NK-92 (cell line): ENCODE measurements around the gene DNAJC8.

Experiments used
- DNase-seq: peaks from one replicate; lab custom pipeline; 2025; ENCODE audit not compliant: unreplicated experiment; lab: John Stamatoyannopoulos, UW

Gene DNAJC8

GRCh38 chr1:28208818-28209441 is 23.9 kb downstream of the DNAJC8 start:
- no peak for DNase-seq

- no peak for DNase-seq
Measured at GRCh38 chr1:28205243-28205642, 27.6 kb downstream of the DNAJC8 start.

DNA sequence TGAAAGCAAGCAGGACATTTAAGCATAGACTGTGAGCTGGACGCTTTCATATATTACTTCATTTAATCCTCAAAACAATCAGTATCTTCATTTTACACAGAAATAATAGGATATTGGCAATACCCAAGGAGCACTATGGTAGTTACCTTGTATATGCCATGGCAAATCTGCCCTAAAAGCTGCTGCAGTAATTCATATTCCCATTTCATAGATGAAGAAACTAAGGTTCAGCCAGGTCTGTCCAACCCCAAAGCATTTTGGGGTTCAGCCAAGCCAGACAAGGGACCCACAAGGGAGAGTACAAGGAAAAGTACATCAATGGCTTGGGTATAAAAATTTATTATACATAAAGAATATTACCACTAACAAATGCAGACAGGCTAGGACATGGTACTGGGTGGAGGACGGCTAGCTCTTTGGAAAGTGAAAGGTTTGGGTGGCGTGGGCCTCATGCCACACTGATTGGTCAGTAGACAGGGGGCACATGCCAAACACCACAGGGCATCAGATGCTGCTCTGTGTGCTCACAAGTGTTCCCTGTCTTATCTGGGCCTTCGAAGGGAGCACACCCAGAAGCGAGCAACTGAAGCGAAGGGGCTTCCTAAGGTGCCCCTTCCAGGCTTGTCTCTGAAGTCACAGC is 32.5 kb downstream of the DNAJC8 start:
- DNase-seq: no peak

- DNase-seq: peak; percentile 48
Measured at GRCh38 chr1:28199328-28200233, 33.2 kb downstream of the DNAJC8 start.

- DNase-seq: no peak
Measured at GRCh38 chr1:28197682-28198415, 35.0 kb downstream of the DNAJC8 start.

DNA sequence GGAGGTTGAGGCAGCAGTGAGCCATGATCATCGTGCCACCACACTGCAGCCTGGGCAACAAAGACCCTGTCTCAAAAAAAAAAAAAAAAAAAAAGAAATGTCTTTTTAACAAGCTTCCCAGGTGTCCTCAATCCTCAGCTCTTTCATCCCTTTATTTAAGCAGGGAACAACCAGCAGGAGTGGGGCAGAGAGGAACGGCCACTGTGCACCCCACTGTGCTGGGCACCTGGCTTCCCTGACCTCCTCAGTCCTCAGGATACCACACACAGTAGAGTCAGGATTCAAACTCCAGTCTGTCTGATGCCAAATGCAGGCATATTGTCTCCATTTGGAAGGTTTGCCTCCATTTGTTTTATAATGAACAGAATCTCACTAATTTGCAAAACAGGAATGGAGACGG is 36.5 kb downstream of the DNAJC8 start:
- DNase-seq: no peak

DNA sequence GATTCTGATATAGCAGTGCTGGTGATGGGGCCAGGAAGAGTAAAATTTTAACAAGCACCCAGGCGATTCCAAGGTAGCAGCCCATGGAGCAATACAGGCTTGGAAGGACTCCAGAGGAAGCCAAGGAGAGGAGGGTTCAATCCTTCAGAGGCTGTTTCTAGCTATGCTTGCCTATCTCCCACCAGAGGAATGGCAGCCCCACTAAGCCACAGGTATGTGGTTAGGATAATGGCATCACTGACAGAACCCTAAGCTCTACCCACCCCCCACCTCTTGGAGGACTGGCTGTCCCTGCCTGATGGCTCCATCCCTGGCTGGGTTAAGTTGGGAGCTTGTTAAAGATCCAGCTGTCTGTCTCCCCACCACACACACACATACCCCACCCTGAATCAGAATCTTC is 37.0 kb downstream of the DNAJC8 start:
- DNase-seq: no peak

GRCh38 chr1:28194326-28195035 is 38.3 kb downstream of the DNAJC8 start:
- DNase-seq: no peak

GRCh38 chr1:28193701-28194161 is 39.1 kb downstream of the DNAJC8 start:
- DNase-seq: no peak

GRCh38 chr1:28190996-28191645 is 41.7 kb downstream of the DNAJC8 start:
- DNase-seq: no peak

DNA sequence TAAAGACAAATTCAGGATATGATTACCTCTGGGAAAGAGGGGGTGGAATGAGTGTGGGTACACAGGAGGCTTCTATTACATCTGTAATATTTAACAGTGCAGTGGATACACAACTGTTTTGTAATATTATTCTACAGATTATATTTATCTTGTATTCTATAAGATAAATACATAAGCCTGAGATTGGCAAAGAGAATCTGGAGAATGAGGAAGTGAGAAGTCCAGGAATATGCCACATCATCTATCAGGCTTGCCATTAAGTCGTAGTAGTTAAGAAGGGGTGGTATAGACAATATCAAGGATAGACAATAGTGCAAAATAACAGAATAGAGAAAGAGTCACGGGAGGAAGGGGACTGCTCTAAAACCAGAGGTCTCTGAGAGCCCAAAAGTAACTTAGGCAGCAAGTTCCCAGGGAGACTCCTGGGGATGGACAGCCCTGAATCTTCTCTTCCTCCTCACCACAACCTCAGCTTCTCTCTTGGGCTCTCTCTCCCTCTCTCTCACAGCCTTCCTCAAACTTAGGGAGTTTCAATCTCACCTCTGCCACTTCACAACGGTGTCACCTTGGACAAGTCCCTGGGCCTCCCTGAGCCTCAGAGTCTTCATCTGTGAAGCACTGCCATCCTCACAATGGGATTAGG is 42.4 kb downstream of the DNAJC8 start:
- no peak for DNase-seq

DNA sequence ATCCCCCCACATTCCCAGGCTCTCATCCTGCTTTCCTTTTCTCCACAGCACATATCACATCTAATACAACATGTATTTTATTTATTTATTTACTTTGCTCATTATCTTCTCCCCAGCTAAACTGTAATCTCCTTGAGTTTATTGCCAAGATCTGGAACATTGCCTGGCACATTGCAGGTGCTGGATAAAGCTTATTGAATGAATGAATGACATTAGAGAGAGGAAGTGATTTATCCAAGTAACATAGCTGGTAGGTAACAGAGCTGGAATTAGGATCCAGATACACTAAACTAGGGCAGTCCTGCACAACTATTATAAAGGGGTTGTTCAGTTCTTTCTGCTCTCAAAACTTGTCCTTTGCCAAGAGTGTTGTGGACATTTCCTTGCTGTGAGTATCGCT is 47.8 kb downstream of the DNAJC8 start:
- DNase-seq: no peak

GRCh38 chr1:28180306-28181305 is 52.2 kb downstream of the DNAJC8 start:
- no peak for DNase-seq

DNA sequence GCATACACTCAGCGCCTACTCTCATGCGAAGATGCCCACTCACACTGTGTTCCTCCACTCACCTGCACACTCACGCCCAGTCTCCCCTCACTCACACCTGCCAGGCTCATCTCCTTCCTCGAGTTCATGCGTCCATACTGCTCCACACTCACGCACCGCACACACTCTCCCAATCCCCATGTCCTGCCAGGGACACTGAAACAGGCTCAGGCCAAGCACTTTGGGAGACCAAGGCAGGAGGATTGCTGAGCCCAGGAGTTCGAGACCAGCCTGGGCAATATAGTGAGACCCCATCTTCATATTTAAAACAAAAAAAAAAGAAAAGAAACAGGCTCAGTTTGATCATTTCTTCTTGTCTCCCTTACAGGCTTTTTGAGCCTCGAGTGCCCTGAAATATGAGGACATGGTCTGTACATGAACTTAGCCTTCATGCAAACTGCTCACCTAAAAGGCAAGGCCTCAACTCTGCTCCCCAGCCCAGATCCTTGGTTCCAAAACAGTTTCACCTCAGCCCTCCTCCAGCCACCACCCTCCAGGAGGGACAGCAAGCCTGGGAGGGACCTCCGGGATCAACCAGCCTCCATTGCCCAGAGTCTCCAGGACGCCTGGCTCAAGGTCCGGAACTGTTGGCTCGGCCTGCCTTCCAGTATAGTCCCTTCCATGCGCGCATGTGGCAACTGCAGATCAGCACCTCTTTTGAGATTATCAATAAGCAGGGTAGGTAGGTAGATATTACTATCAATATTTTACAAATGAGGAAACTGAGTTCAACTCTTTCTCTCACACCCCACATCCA is 53.9 kb downstream of the DNAJC8 start:
- no peak for DNase-seq

GRCh38 chr1:28176492-28177470 is 56.0 kb downstream of the DNAJC8 start, which contains the start of gene PTAFR:
PTAFR (minus strand) TSS chr1:28176690; CDS start chr1:28151021, 25,669 bp downstream.
- no peak for DNase-seq

DNA sequence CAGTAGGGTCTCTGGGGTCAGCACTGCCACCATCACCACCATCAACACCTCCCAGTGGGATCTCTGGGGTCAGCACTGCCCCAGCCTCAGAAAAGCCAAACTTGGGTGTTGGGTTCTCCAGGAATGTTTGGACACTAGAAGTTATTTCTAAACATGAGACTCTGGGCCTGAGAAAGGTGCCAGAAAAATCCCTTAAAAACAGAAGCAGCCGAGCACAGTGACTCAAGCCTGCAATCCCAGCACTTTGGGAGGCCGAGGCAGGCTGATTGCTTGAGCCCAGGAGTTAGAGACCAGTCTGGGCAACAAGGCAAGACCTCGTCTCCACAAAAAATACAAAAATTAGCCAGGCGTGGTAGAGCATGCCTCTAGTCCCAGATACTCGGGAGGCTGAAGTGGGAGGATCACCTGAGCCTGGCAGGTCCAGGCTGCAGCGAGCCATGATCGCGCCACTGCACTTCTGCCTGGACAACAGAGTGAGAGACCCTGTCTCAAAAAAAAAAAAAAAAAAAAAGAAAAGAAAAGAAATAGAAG is 56.8 kb downstream of the DNAJC8 start:
- no peak for DNase-seq
